Esophagus muscularis mucosa (tissue), 4 donors: ENCODE data around the gene DCHS2.

Experiments used
- CTCF ChIP-seq, 3 experiments: fragments of 200-600 bp in 2 of 3; fragments of 450-650 bp in 1 of 3; sonication (generic) in 2 of 3; IDR thresholded peaks; one replicate each; pipeline ENCODE4 v1.5.1; 2017 to 2019; ENCODE audit warnings: antibody characterized with exemption in 3 of 3, mild to moderate bottlenecking in 2 of 3, moderate library complexity in 1 of 3
- EP300 ChIP-seq: sonication (generic); formaldehyde crosslinking; IDR thresholded peaks from one replicate; pipeline ENCODE4 v1.6.1; 2017; ENCODE audit warnings: antibody characterized with exemption
- POLR2A ChIP-seq: fragments of 450-650 bp; IDR thresholded peaks from one replicate; pipeline ENCODE4 v1.6.1; 2017; ENCODE audit warnings: antibody characterized with exemption, moderate library complexity, mild to moderate bottlenecking, low read depth
- POLR2AphosphoS5 ChIP-seq, 2 donors: sonication (generic); formaldehyde crosslinking; IDR thresholded peaks; one replicate each; pipeline ENCODE4 v1.6.1; 2017; ENCODE audit warnings: antibody characterized with exemption in 2 of 2

GRCh38 chr4:154439224-154439623 is 52.4 kb downstream of the DCHS2 start:
- no peak for TF ChIP-seq CTCF (IDR thresholded peaks at IDR 0.05)
- no peak for TF ChIP-seq POLR2A
- TF ChIP-seq EP300 = no peak
- no peak for TF ChIP-seq POLR2AphosphoS5 (IDR thresholded peaks at IDR 0.05)
